Spinal cord (tissue), 10 donors: Measurements from ENCODE around the gene PEX19. TPM values are rescaled to one million over a fixed set of nuclear protein-coding genes. Genes with fewer than 3 reads are reported as not detected.

ENCODE experiments used
- DNase-seq, 6 donors: peaks; one replicate each; pipeline versions ENCODE4 v3.0.0 to v3.0.0-alpha.2; 2013 to 2015; ENCODE audit warnings: low spot score in 6 of 6, low read depth in 4 of 6
- H3K27ac ChIP-seq: one replicate; pipeline ENCODE4 v1.5.1; 2013; ENCODE audit warnings: low read depth, low read length, control low read depth
- H3K27me3 ChIP-seq: one replicate; pipeline ENCODE4 v1.6.1; 2013; ENCODE audit warnings: low read length; ENCODE audit not compliant: control insufficient read depth, insufficient read depth
- H3K36me3 ChIP-seq: one replicate; pipeline ENCODE4 v1.6.1; 2013; ENCODE audit warnings: low read length; ENCODE audit not compliant: control insufficient read depth, insufficient read depth
- H3K4me1 ChIP-seq: one replicate; pipeline ENCODE4 v1.6.1; 2013; ENCODE audit warnings: low read length; ENCODE audit not compliant: control insufficient read depth, insufficient read depth
- H3K4me3 ChIP-seq: one replicate; pipeline ENCODE4 v1.5.1; 2013; ENCODE audit warnings: low read depth, low read length, control low read depth
- H3K9me3 ChIP-seq: one replicate; pipeline ENCODE4 v1.6.1; 2013; ENCODE audit warnings: low read length; ENCODE audit not compliant: control insufficient read depth, insufficient read depth
- WGBS: methylation state at CpG from one replicate; pipeline ENCODE4 v1.1.5; 2013; ENCODE audit warnings: missing lambda C conversion rate; ENCODE audit not compliant: insufficient coverage; 5-methylcytosine and 5-hydroxymethylcytosine counted together
- polyA plus RNA-seq, 2 donors: library from polyadenylated mRNA; unstranded; fragments of 120-200 nt; gene quantifications; one replicate each; pipeline ENCODE4 v1.2.1, GENCODE V29; 2013; ENCODE audit not compliant: insufficient read length in 2 of 2
- small RNA-seq: library from RNA; depleted of rRNA; stranded (forward); fragments of <200 nt; gene quantifications from one replicate; pipeline ENCODE3, GENCODE V24; 2014; ENCODE audit warnings: low replicate concordance
- total RNA-seq, 2 donors: library from RNA; depleted of rRNA in 1 of 2; stranded (reverse); fragments of 120-200 nt in 1 of 2; fragments of >200 nt in 1 of 2; gene quantifications; one replicate each; pipeline versions ENCODE4 v1.2.3 to v1.2.4, GENCODE V29; 2013 to 2014
- donor health status: healthy.

The PEX19 gene
- total and polyA plus RNA-seq, 4 donors: 54.6 to 67.5 (median 65.2) TPM

GRCh38 chr1:160227561-160227960 is 57.4 kb downstream of the PEX19 start:
- Histone ChIP-seq H3K27ac (no peak overlapping the region), H3K27me3 (no peaks in the 10 kb centered on the region), H3K36me3 (peaks cover 58% of the 10 kb centered on the region), H3K4me1 (no peaks in the 10 kb centered on the region), H3K9me3 (no peaks in the 10 kb centered on the region), H3K4me3 (no peak overlapping the region)
- no CpG with 5 or more reads among the region's 1 CpG for WGBS
- DNase-seq: no peak

DNA sequence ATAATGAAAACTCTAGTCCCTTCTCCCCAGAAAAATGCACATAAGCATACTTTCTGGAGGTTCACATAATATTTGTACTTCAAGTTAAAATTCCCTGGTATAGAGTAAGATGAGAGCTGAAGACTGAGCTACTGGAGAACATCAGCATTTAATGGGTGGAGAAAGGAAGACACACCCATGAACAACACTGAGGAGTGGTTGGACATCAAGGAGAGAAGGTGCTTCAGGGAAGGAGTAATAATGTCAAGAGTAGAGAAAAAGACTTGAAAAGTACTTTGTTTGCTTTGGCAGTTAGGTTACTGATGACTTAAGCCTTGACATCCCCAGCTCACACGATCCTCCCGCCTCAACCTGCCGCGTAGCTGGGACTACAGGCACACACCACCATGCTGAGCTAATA is 57.9 kb downstream of the PEX19 start:
- WGBS: 93% methylated on average over 3 of the region's 4 CpGs
- Histone ChIP-seq H3K9me3 (no peaks in the 10 kb centered on the region), H3K27me3 (no peaks in the 10 kb centered on the region), H3K4me1 (no peaks in the 10 kb centered on the region), H3K4me3 (no peak overlapping the region), H3K27ac (no peak overlapping the region), H3K36me3 (peaks cover 58% of the 10 kb centered on the region)
- DNase-seq: no peak

Small RNA genes lying within 50 kb of the gene (small RNA-seq; reads per million reads assigned to genes)
- not detected for gene RF00019

Other genes starting within 250 kb of the PEX19 start
- gene KCNJ10, start 215.0 kb downstream of the PEX19 start, total RNA-seq: 10 to 100 TPM; 14.9 to 17.1 TPM
- 10 to 100 TPM; 68.5 to 81.6 TPM for gene KCNJ10, start 215.0 kb downstream of the PEX19 start, polyA plus RNA-seq
- 1 to 10 TPM; 2.3 to 5.1 TPM for gene KCNJ9, start 203.6 kb downstream of the PEX19 start, total RNA-seq
- 10 to 100 TPM; 10.4 to 11.2 TPM for gene KCNJ9, start 203.6 kb downstream of the PEX19 start, polyA plus RNA-seq
- 10 to 100 TPM; 38.5 to 50.2 TPM for gene IGSF8, start 186.5 kb downstream of the PEX19 start, total RNA-seq
- gene IGSF8, start 186.5 kb downstream of the PEX19 start, polyA plus RNA-seq: 10 to 100 TPM; 74.5 to 80.3 TPM
- 1,000 to 10,000 TPM in 1 of 2 donors, 100 to 1,000 TPM in 1; 281 to 2,060 TPM for gene ATP1A2, start 169.4 kb downstream of the PEX19 start, total RNA-seq
- 100 to 1,000 TPM; 440 to 692 TPM for gene ATP1A2, start 169.4 kb downstream of the PEX19 start, polyA plus RNA-seq
- under 1 TPM; 0.10 to 0.50 TPM for gene ATP1A4, start 133.5 kb downstream of the PEX19 start, total RNA-seq
- gene ATP1A4, start 133.5 kb downstream of the PEX19 start, polyA plus RNA-seq: 1 to 10 TPM; 2.1 to 2.6 TPM
- gene CASQ1, start 94.6 kb downstream of the PEX19 start, total RNA-seq: 1 to 10 TPM in 1 of 2 donors, under 1 TPM in 1; 0.99 to 1.3 TPM
- gene CASQ1, start 94.6 kb downstream of the PEX19 start, polyA plus RNA-seq: 1 to 10 TPM; 1.4 to 4.6 TPM
- gene PEA15, start 79.7 kb downstream of the PEX19 start, total RNA-seq: 100 to 1,000 TPM; 135 to 244 TPM
- 100 to 1,000 TPM; 646 to 919 TPM for gene PEA15, start 79.7 kb downstream of the PEX19 start, polyA plus RNA-seq
- 100 to 1,000 TPM in 1 of 2 donors, 10 to 100 TPM in 1; 87.6 to 128 TPM for gene DCAF8, start 22.6 kb downstream of the PEX19 start, total RNA-seq
- gene DCAF8, start 22.6 kb downstream of the PEX19 start, polyA plus RNA-seq: 100 to 1,000 TPM; 163 to 179 TPM
- 100 to 1,000 TPM; 170 to 200 TPM for gene COPA, start 58.1 kb upstream of the PEX19 start, total RNA-seq
- gene COPA, start 58.1 kb upstream of the PEX19 start, polyA plus RNA-seq: 100 to 1,000 TPM; 136 to 164 TPM
- gene NCSTN, start 58.2 kb upstream of the PEX19 start, total RNA-seq: 10 to 100 TPM; 54.1 to 56.8 TPM
- gene NCSTN, start 58.2 kb upstream of the PEX19 start, polyA plus RNA-seq: 10 to 100 TPM; 70.9 to 74.3 TPM
- gene NHLH1, start 81.9 kb upstream of the PEX19 start, total RNA-seq: 1 to 10 TPM; 1.4 to 1.9 TPM
- 1 to 10 TPM; 4.9 to 5.2 TPM for gene NHLH1, start 81.9 kb upstream of the PEX19 start, polyA plus RNA-seq
- gene VANGL2, start 115.4 kb upstream of the PEX19 start, total RNA-seq: 1 to 10 TPM; 8.7 to 9.1 TPM
- gene VANGL2, start 115.4 kb upstream of the PEX19 start, polyA plus RNA-seq: 10 to 100 TPM; 65.0 to 67.0 TPM
- gene SLAMF6, start 238.1 kb upstream of the PEX19 start, total RNA-seq: under 1 TPM; 0.10 to 0.11 TPM
- under 1 TPM in 1 of 2 donors, not detected in 1; 0.14 TPM for gene SLAMF6, start 238.1 kb upstream of the PEX19 start, polyA plus RNA-seq